Endothelial cell of umbilical vein (primary cell): ENCODE data around the gene TMEM178A. TPM values are rescaled to one million over a fixed set of nuclear protein-coding genes. Genes with fewer than 3 reads are reported as not detected.

Experiments
- BruUV-seq: library from RNA; stranded (reverse); fragments of 400-500 nt; replicated peaks from 2 replicates; lab custom pipeline; 2021; lab: Mats Ljungman, UMichigan
- CTCF ChIA-PET: fragments of 300-600, 350-600 bp; sonication (Branson Sonifier 250); formaldehyde crosslinking; loops from one replicate; lab custom pipeline; 2021; ENCODE audit warnings: antibody characterized with exemption, inconsistent platforms; lab: Charles Lee
- POLR2A ChIA-PET: fragments of 300-600, 350-600 bp; sonication (Branson Sonifier 250); formaldehyde crosslinking; loops from one replicate; lab custom pipeline; 2021; ENCODE audit warnings: antibody characterized with exemption, inconsistent platforms; lab: Charles Lee
- DNase-seq: peaks from one replicate; pipeline ENCODE4 v3.0.0-alpha.2; 2011; ENCODE audit warnings: low read depth, low spot score
- FAIRE-seq: peaks from 2 replicates; lab custom pipeline; 2011; peaks lifted over from hg19 to GRCh38; lab: Jason Lieb, UNC
- H2AFZ ChIP-seq: 2 replicates; pipeline ENCODE4 v1.6.0; 2012; ENCODE audit warnings: low read depth, low read length, control low read depth, inconsistent platforms
- H3K27ac ChIP-seq: 2 replicates; pipeline ENCODE4 v1.5.1; 2011; ENCODE audit warnings: low read depth, mild to moderate bottlenecking, control low read depth, low read length, moderate library complexity; ENCODE audit not compliant: insufficient read depth
- H3K27me3 ChIP-seq, 2 experiments: 2 replicates each; pipeline versions ENCODE4 v1.6.0 to v1.6.1; 2011; ENCODE audit warnings: low read length in 2 of 2, mixed read lengths in 1 of 2; ENCODE audit not compliant: control insufficient read depth in 2 of 2, insufficient read depth in 2 of 2
- H3K36me3 ChIP-seq, 2 experiments: 2 replicates in 1 of 2; 3 replicates in 1 of 2; pipeline ENCODE4 v1.5.1; 2011; ENCODE audit warnings: low read length in 2 of 2, mild to moderate bottlenecking in 1 of 2, moderate library complexity in 1 of 2; ENCODE audit not compliant: control insufficient read depth in 2 of 2, insufficient read depth in 2 of 2; ENCODE audit errors: extremely low read depth in 1 of 2
- H3K4me1 ChIP-seq: 3 replicates; pipeline ENCODE4 v1.5.1; 2011; ENCODE audit warnings: mild to moderate bottlenecking, low read length; ENCODE audit not compliant: control insufficient read depth, insufficient read depth; ENCODE audit errors: extremely low read depth
- H3K4me2 ChIP-seq: 2 replicates; pipeline ENCODE4 v1.6.1; 2011; ENCODE audit warnings: low read length, control low read depth, mixed read lengths; ENCODE audit not compliant: insufficient read depth
- H3K4me3 ChIP-seq, 3 experiments: fragments of 200-600 bp in 1 of 3; sonication (generic), shearing (Covaris generic) in 1 of 3; replicated peaks in 1 of 3; 2 replicates each; pipeline ENCODE4 v1.5.1; 2011 to 2016; ENCODE audit warnings: control low read depth in 3 of 3, low read length in 3 of 3, mild to moderate bottlenecking in 2 of 3, inconsistent platforms in 1 of 3, low read depth in 1 of 3, moderate library complexity in 1 of 3; ENCODE audit not compliant: insufficient read depth in 1 of 3
- H3K79me2 ChIP-seq: 2 replicates; pipeline ENCODE4 v1.6.0; 2012; ENCODE audit warnings: low read length, inconsistent platforms; ENCODE audit not compliant: control insufficient read depth, insufficient read depth
- H3K9ac ChIP-seq: replicated peaks from 2 replicates; pipeline ENCODE3; 2011; ENCODE audit warnings: low read length, control low read depth; ENCODE audit not compliant: insufficient read depth; ENCODE audit errors: extremely low read depth
- H3K9me1 ChIP-seq: replicated peaks from 3 replicates; pipeline ENCODE4 v1.6.0; 2011; ENCODE audit warnings: mild to moderate bottlenecking, low read length; ENCODE audit not compliant: control insufficient read depth, insufficient read depth; ENCODE audit errors: extremely low read depth
- H3K9me3 ChIP-seq: replicated peaks from 2 replicates; pipeline ENCODE4 v1.5.1; 2012; ENCODE audit warnings: low read length, inconsistent platforms; ENCODE audit not compliant: control insufficient read depth, insufficient read depth
- H4K20me1 ChIP-seq: replicated peaks from 2 replicates; pipeline ENCODE3; 2011; ENCODE audit warnings: mild to moderate bottlenecking, low read length; ENCODE audit not compliant: control insufficient read depth, insufficient read depth; ENCODE audit errors: extremely low read depth
- EZH2 ChIP-seq: IDR thresholded peaks from 2 replicates; pipeline ENCODE4 v1.6.1; 2012; ENCODE audit warnings: borderline replicate concordance, low read depth, mild to moderate bottlenecking, moderate library complexity, low read length, inconsistent platforms; ENCODE audit not compliant: severe bottlenecking
- FOS ChIP-seq: IDR thresholded peaks from 2 replicates; pipeline ENCODE4 v1.6.1; 2011; ENCODE audit warnings: mild to moderate bottlenecking, low read length, moderate library complexity, borderline replicate concordance; ENCODE audit not compliant: insufficient read depth
- GATA2 ChIP-seq: IDR thresholded peaks from 2 replicates; pipeline ENCODE4 v1.7.0; 2011; ENCODE audit warnings: low read depth, mild to moderate bottlenecking, moderate library complexity, mixed read lengths, low read length; ENCODE audit not compliant: insufficient read length, insufficient read depth
- JUN ChIP-seq: IDR thresholded peaks from 2 replicates; pipeline ENCODE4 v1.6.1; 2011; ENCODE audit warnings: borderline replicate concordance, low read depth; ENCODE audit not compliant: insufficient read length, insufficient read depth
- MYC ChIP-seq: IDR thresholded peaks from one replicate; pipeline ENCODE4 v1.6.1; 2011; ENCODE audit warnings: mild to moderate bottlenecking, low read depth, low read length
- POLR2A ChIP-seq: IDR thresholded peaks from 2 replicates; pipeline ENCODE4 v1.6.1; 2012; ENCODE audit warnings: low read depth, mild to moderate bottlenecking, control low read depth, low read length
- POLR2AphosphoS5 ChIP-seq: IDR thresholded peaks from 2 replicates; pipeline ENCODE4 v1.6.1; 2012; ENCODE audit warnings: low read depth, mild to moderate bottlenecking, control low read depth, low read length, moderate library complexity; ENCODE audit not compliant: insufficient read depth
- dilution Hi-C: fragments of 300-500 bp; cut with MboI; formaldehyde crosslinking; loops from one replicate; pipeline ENCODE4 v1.15.0; 2019; ENCODE audit warnings: low sequenced_read_pairs; ENCODE audit not compliant: extremely low pct_ligation_motif_present
- intact Hi-C: fragments of 100-400 bp; cut with micrococcal nuclease; formaldehyde crosslinking; loops from one replicate; pipeline ENCODE4 v1.10.0; 2022
- polyA plus RNA-seq, 4 experiments: library from polyadenylated mRNA; depleted of rRNA in 3 of 4; stranded (reverse) in 3 of 4; unstranded in 1 of 4; fragments of >200 nt; gene quantifications; 2 replicates each; pipeline versions ENCODE4 v1.2.1 to v1.2.3, GENCODE V29; 2011 to 2012; ENCODE audit warnings: missing spikeins in 1 of 4
- total RNA-seq: library from RNA; stranded (reverse); gene quantifications from 2 replicates; pipeline ENCODE4 v1.2.3, GENCODE V29; 2021
- TF ChIP-seq, protein P1 (sequence below), 2 donors: IDR thresholded peaks; 1 replicate in 1 of 2; 2 replicates in 1 of 2; pipeline ENCODE4 v1.5.1; 2011; ENCODE audit warnings: low read length in 2 of 2, mild to moderate bottlenecking in 2 of 2, moderate library complexity in 2 of 2, control low read depth in 1 of 2, inconsistent platforms in 1 of 2, low read depth in 1 of 2; ENCODE audit not compliant: insufficient read depth in 1 of 2; ENCODE audit errors: extremely low read depth in 1 of 2
- TF ChIP-seq, protein P2 (sequence below): IDR thresholded peaks from 2 replicates; pipeline ENCODE4 v1.6.1; 2011; ENCODE audit not compliant: insufficient read depth, insufficient read length

TMEM178A gene
- total and polyA plus RNA-seq, 2 donors (not counting 3 experiments of a cell fraction or from before 2014, with no cell fraction given): 1.5 to 2.8 TPM

DNA sequence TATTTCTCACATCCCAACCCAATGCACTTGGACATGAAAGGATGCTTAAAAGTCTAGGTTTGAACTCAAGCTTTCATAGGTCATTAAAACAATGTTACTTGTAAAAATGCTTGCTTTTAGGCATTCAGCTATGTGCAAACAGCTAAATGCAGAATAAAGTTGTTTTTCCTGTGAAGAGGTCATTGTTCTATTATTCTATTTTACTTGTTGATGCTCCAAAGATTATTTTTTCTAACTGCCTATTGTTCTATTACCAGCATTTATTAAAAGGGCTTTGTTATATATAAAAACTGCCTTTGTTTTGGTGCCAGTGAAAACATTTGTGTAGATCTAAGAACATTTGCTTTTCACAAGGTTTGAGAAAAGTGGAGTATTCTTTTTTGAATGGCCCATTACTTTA is 49.4 kb downstream of the TMEM178A start:
- peak; percentile 62 for DNase-seq
- dilution Hi-C loops: no loop called here

More for the DNA sequence above, 49.4 kb downstream of the TMEM178A start:
- no peak overlapping the region for H3K9ac ChIP-seq
- no peaks in the 10 kb centered on the region for H3K9me3 ChIP-seq
- H3K4me1 ChIP-seq: no peaks in the 10 kb centered on the region
- H3K27me3 ChIP-seq: peaks cover 0 to 8% of the 10 kb centered on the region in 2 experiments
- no peak overlapping the region for H3K4me3 ChIP-seq
- no peaks in the 10 kb centered on the region for H3K9me1 ChIP-seq
- BruUV-seq: no TSS peak
- CTCF ChIA-PET: interaction anchor here (0.9 to 4.4 kb wide), 6 partner anchors 9 to 32 kb away, joined by 3 to 21 read pairs (median 4); no protein-coding TSS in a partner anchor
- TF ChIP-seq FOS: no peak
- no peak for TF ChIP-seq MYC
- TF ChIP-seq, protein P1, sequence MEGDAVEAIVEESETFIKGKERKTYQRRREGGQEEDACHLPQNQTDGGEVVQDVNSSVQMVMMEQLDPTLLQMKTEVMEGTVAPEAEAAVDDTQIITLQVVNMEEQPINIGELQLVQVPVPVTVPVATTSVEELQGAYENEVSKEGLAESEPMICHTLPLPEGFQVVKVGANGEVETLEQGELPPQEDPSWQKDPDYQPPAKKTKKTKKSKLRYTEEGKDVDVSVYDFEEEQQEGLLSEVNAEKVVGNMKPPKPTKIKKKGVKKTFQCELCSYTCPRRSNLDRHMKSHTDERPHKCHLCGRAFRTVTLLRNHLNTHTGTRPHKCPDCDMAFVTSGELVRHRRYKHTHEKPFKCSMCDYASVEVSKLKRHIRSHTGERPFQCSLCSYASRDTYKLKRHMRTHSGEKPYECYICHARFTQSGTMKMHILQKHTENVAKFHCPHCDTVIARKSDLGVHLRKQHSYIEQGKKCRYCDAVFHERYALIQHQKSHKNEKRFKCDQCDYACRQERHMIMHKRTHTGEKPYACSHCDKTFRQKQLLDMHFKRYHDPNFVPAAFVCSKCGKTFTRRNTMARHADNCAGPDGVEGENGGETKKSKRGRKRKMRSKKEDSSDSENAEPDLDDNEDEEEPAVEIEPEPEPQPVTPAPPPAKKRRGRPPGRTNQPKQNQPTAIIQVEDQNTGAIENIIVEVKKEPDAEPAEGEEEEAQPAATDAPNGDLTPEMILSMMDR (IDR thresholded peaks at IDR 0.05; ENCODE audit: extremely low read depth in 1 of 2, insufficient read depth in 1 of 2, low read depth in 1 of 2, low read length in 2 of 2): no peak
- no peak for TF ChIP-seq POLR2A
- TF ChIP-seq, protein P2, sequence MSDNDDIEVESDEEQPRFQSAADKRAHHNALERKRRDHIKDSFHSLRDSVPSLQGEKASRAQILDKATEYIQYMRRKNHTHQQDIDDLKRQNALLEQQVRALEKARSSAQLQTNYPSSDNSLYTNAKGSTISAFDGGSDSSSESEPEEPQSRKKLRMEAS: no peak
- no peak for TF ChIP-seq GATA2
- no peak for TF ChIP-seq POLR2AphosphoS5
- no peak for TF ChIP-seq JUN
- TF ChIP-seq EZH2: no peak
- no peak overlapping the region for H3K27ac ChIP-seq
- intact Hi-C loops: no loop called here
- no peaks in the 10 kb centered on the region for H3K79me2 ChIP-seq
- H3K4me2 ChIP-seq: no peak overlapping the region
- FAIRE-seq: peak; percentile 70
- no peaks in the 10 kb centered on the region for H4K20me1 ChIP-seq
- no peaks in the 10 kb centered on the region for H3K36me3 ChIP-seq
- no peak overlapping the region for H2AFZ ChIP-seq
- POLR2A ChIA-PET: no interaction called here
